ENCODE measurements around the gene ACKR4.

GRCh38 chr3:132624790-132625189 lies 27.7 kb downstream of the ACKR4 start:
- TF ChIP-seq TEAD1 (CRISPR knock-in tag; IDR thresholded peaks at IDR 0.05), result no peak
- TF ChIP-seq CTCF (IDR thresholded peaks at IDR 0.05), result no peak
